Colonic mucosa (tissue), 4 donors: ENCODE measurements around the gene RBBP8NL. TPM values are rescaled to one million over a fixed set of nuclear protein-coding genes. Genes with fewer than 3 reads are reported as not detected.

Experiments used
- DNase-seq: peaks from one replicate; pipeline ENCODE4 v3.0.0-alpha.2; 2020
- H3K27ac ChIP-seq: fragments of 200-600 bp; one replicate; pipeline ENCODE4 v1.8.0; 2021
- H3K27me3 ChIP-seq: fragments of 200-600 bp; one replicate; pipeline ENCODE4 v1.8.0; 2021
- H3K36me3 ChIP-seq: fragments of 200-600 bp; one replicate; pipeline ENCODE4 v1.8.0; 2021
- H3K4me1 ChIP-seq: fragments of 200-600 bp; one replicate; pipeline ENCODE4 v1.8.0; 2021; ENCODE audit warnings: mild to moderate bottlenecking
- H3K4me3 ChIP-seq: fragments of 200-600 bp; one replicate; pipeline ENCODE4 v1.8.0; 2021
- H3K9ac ChIP-seq, 2 donors: one replicate each; pipeline ENCODE4 v1.7.0; 2013; ENCODE audit warnings: control low read depth in 2 of 2, low read depth in 2 of 2, low read length in 2 of 2
- H3K9me3 ChIP-seq: fragments of 200-600 bp; one replicate; pipeline ENCODE4 v1.8.0; 2021
- CTCF ChIP-seq: fragments of 200-600 bp; IDR thresholded peaks from one replicate; pipeline ENCODE4 v1.8.0; 2022; ENCODE audit warnings: antibody characterized with exemption, mild to moderate bottlenecking
- intact Hi-C: fragments of 100-400 bp; cut with DNase I; formaldehyde crosslinking; loops from one replicate; pipeline ENCODE4 v1.14.1; 2022
- total RNA-seq, 2 donors: library from RNA; stranded (reverse); fragmentation: NEBNext Ultra II Directional in 1 of 2; extraction: Animal tissue kit (Norgen Biotek cat#: 25700) in 1 of 2; gene quantifications; one replicate each; pipeline ENCODE4 v1.2.1, GENCODE V29; 2021
- donor health status: healthy.
- donor health status: DM: no; HTN: no; CAD: no.
- donor health status: DM: no; HTN: no; CAD: no.

The RBBP8NL gene
- total RNA-seq, 2 donors from 2014 or later, result 5.9 to 12.5 TPM

GRCh38 chr20:62361799-62362589 lies 65.3 kb downstream of the RBBP8NL start:
- Histone ChIP-seq H3K9me3 (no peaks in the 10 kb centered on the region), H3K36me3 (no peaks in the 10 kb centered on the region), H3K4me3 (no peak overlapping the region), H3K9ac (no peak overlapping the region), H3K27ac (no peak overlapping the region), H3K4me1 (peaks cover 5% of the 10 kb centered on the region), H3K27me3 (peaks cover 6% of the 10 kb centered on the region)
- intact Hi-C loops, result no loop called here
- DNase-seq, result no peak
- TF ChIP-seq CTCF, result no peak

- Histone ChIP-seq H3K4me3 (no peak overlapping the region), H3K9ac (peak overlapping the region in 1 of 2 donors; percentile 12), H3K36me3 (no peaks in the 10 kb centered on the region), H3K27ac (no peak overlapping the region), H3K9me3 (no peaks in the 10 kb centered on the region), H3K27me3 (peaks cover 3% of the 10 kb centered on the region), H3K4me1 (peaks cover 2% of the 10 kb centered on the region)
- intact Hi-C loops, result no loop called here
- TF ChIP-seq CTCF, result no peak
- peak; percentile 65 for DNase-seq
These were observed 66.2 kb downstream of the RBBP8NL start for GRCh38 chr20:62360854-62361798.

Other genes with a start within 250 kb of the RBBP8NL start
- 10 to 100 TPM; 30.4 to 46.7 TPM for gene MTG2, start 244.5 kb downstream of the RBBP8NL start, total RNA-seq
- gene HRH3, start 207.3 kb downstream of the RBBP8NL start, total RNA-seq, result not detected
- 100 to 1,000 TPM in 1 of 2 donors, 10 to 100 TPM in 1; 77.3 to 102 TPM for gene OSBPL2, start 189.0 kb downstream of the RBBP8NL start, total RNA-seq
- 100 to 1,000 TPM in 1 of 2 donors, 10 to 100 TPM in 1; 70.5 to 109 TPM for gene ADRM1, start 124.5 kb downstream of the RBBP8NL start, total RNA-seq
- gene LAMA5, start 60.2 kb downstream of the RBBP8NL start, total RNA-seq, result 10 to 100 TPM; 32.5 to 35.5 TPM
- gene RPS21, start 40.4 kb downstream of the RBBP8NL start, total RNA-seq, result 1,000 to 10,000 TPM; 1,359 to 1,579 TPM
- gene CABLES2, start 20.3 kb downstream of the RBBP8NL start, total RNA-seq, result 10 to 100 TPM in 1 of 2 donors, 1 to 10 TPM in 1; 7.8 to 10.5 TPM
- under 1 TPM in 1 of 2 donors, not detected in 1; 0.10 TPM for gene GATA5, start 48.5 kb upstream of the RBBP8NL start, total RNA-seq
- gene SLCO4A1, start 215.0 kb upstream of the RBBP8NL start, total RNA-seq, result 10 to 100 TPM; 39.7 to 42.9 TPM